Vagina (tissue), 2 donors: ENCODE results near the gene TNNI2. TPM values are rescaled to one million over a fixed set of nuclear protein-coding genes. Genes with fewer than 3 reads are reported as not detected.

Experiments used
- microRNA-seq: library from miRNA; unstranded; fragments of <30 nt; microRNA quantifications from one replicate; pipeline ENCODE4, GENCODE V29; 2017; ENCODE audit warnings: borderline number of aligned reads, borderline replicate concordance
- small RNA-seq: library from RNA; depleted of rRNA; stranded (forward); fragments of <200 nt; gene quantifications from one replicate; pipeline ENCODE3, GENCODE V24; 2016
- total RNA-seq: library from RNA; depleted of rRNA; stranded (reverse); fragments of >200 nt; gene quantifications from one replicate; pipeline ENCODE4 v1.2.3, GENCODE V29; 2016

The TNNI2 gene
- total RNA-seq, 1 donor from 2014 or later: not detected

Small RNA genes lying within 50 kb of the gene (microRNA-seq; reads per million reads assigned to microRNA genes)
- gene MIR4298 (not detected), gene MIR7847 (not detected)

Small RNA genes lying within 50 kb of the gene (small RNA-seq; reads per million reads assigned to genes)
- not detected for gene AC051649.1
- gene MIR4298: not detected

Other genes with a start within 250 kb of the TNNI2 start
- gene KRTAP5-2, start 240.7 kb upstream of the TNNI2 start, total RNA-seq: not detected
- gene KRTAP5-3, start 230.5 kb upstream of the TNNI2 start, total RNA-seq: not detected
- gene KRTAP5-4, start 216.8 kb upstream of the TNNI2 start, total RNA-seq: not detected
- gene KRTAP5-5, start 209.2 kb upstream of the TNNI2 start, total RNA-seq: not detected
- gene KRTAP5-6, start 141.8 kb upstream of the TNNI2 start, total RNA-seq: not detected
- 4.9 TPM for gene IFITM10, start 88.4 kb upstream of the TNNI2 start, total RNA-seq
- 508 TPM for gene CTSD, start 75.1 kb upstream of the TNNI2 start, total RNA-seq
- 1.2 TPM for gene SYT8, start 4.0 kb upstream of the TNNI2 start, total RNA-seq
- 32.7 TPM for gene LSP1, start 14.1 kb downstream of the TNNI2 start, total RNA-seq
- not detected for gene PRR33, start 52.9 kb downstream of the TNNI2 start, total RNA-seq
- 20.4 TPM for gene TNNT3, start 80.7 kb downstream of the TNNI2 start, total RNA-seq
- gene MRPL23, start 108.4 kb downstream of the TNNI2 start, total RNA-seq: 148 TPM
- gene H19, start 158.9 kb downstream of the TNNI2 start, total RNA-seq: 252 TPM